Fibroblast of lung (primary cell): ENCODE results near the gene USH2A. TPM values are rescaled to one million over a fixed set of nuclear protein-coding genes. Genes with fewer than 3 reads are reported as not detected.

Source experiments
- DNase-seq, 2 donors: peaks; one replicate each; pipeline versions ENCODE4 v3.0.0 to v3.0.0-alpha.2; 2010; ENCODE audit warnings: low read depth in 2 of 2
- H2AFZ ChIP-seq: 2 replicates; pipeline ENCODE4 v1.5.1; 2012; ENCODE audit warnings: low read length, control low read depth, inconsistent platforms
- H3K27ac ChIP-seq: 2 replicates; pipeline ENCODE4 v1.5.1; 2011; ENCODE audit warnings: low read length, control low read depth; ENCODE audit not compliant: insufficient read depth
- H3K27me3 ChIP-seq: 2 replicates; pipeline ENCODE4 v1.5.1; 2011; ENCODE audit warnings: mild to moderate bottlenecking, low read length; ENCODE audit not compliant: control insufficient read depth, insufficient read depth
- H3K36me3 ChIP-seq: 2 replicates; pipeline ENCODE4 v1.5.1; 2011; ENCODE audit warnings: low read length; ENCODE audit not compliant: control insufficient read depth, insufficient read depth
- H3K4me1 ChIP-seq: 2 replicates; pipeline ENCODE4 v1.5.1; 2011; ENCODE audit warnings: low read length; ENCODE audit not compliant: control insufficient read depth, insufficient read depth; ENCODE audit errors: extremely low read depth
- H3K4me2 ChIP-seq: 2 replicates; pipeline ENCODE4 v1.5.1; 2011; ENCODE audit warnings: low read length, control low read depth; ENCODE audit not compliant: insufficient read depth; ENCODE audit errors: extremely low read depth
- H3K4me3 ChIP-seq, 4 experiments: fragments of 200-600 bp in 1 of 4; sonication (generic) in 1 of 4; replicated peaks in 1 of 4; 2 replicates each; pipeline ENCODE4 v1.5.1; 2011 to 2016; ENCODE audit warnings: low read length in 4 of 4, low read depth in 3 of 4, mild to moderate bottlenecking in 3 of 4, control low read depth in 2 of 4, inconsistent platforms in 1 of 4, mixed read lengths in 1 of 4; ENCODE audit not compliant: insufficient read depth in 1 of 4; ENCODE audit errors: control extremely low read depth in 1 of 4
- H3K79me2 ChIP-seq: 2 replicates; pipeline ENCODE4 v1.5.1; 2012; ENCODE audit warnings: mild to moderate bottlenecking, low read length, inconsistent platforms; ENCODE audit not compliant: control insufficient read depth, insufficient read depth
- H3K9ac ChIP-seq: 2 replicates; pipeline ENCODE4 v1.5.1; 2011; ENCODE audit warnings: mild to moderate bottlenecking, low read length, control low read depth; ENCODE audit not compliant: insufficient read depth
- H3K9me3 ChIP-seq: 2 replicates; pipeline ENCODE4 v1.5.1; 2012; ENCODE audit warnings: low read depth, low read length; ENCODE audit not compliant: control insufficient read depth, insufficient read depth
- H4K20me1 ChIP-seq: 2 replicates; pipeline ENCODE4 v1.5.1; 2011; ENCODE audit warnings: low read length; ENCODE audit not compliant: control insufficient read depth, insufficient read depth; ENCODE audit errors: extremely low read depth
- CTCF ChIP-seq, 2 donors: IDR thresholded peaks in 1 of 2; conservative IDR thresholded peaks in 1 of 2; 1 replicate in 1 of 2; 2 replicates in 1 of 2; pipeline ENCODE4 v1.5.1; 2011 to 2012; ENCODE audit warnings: low read length in 2 of 2, control low read depth in 1 of 2, inconsistent platforms in 1 of 2, low read depth in 1 of 2, mild to moderate bottlenecking in 1 of 2
- EZH2 ChIP-seq: IDR thresholded peaks from 2 replicates; pipeline ENCODE4 v1.5.1; 2012; ENCODE audit warnings: low read length, control low read depth, mild to moderate bottlenecking; ENCODE audit errors: missing control alignments
- polyA plus RNA-seq, 2 donors: library from polyadenylated mRNA; depleted of rRNA in 1 of 2; stranded (reverse) in 1 of 2; unstranded in 1 of 2; fragments of >200 nt; gene quantifications; 2 replicates each; pipeline ENCODE4 v1.2.1, GENCODE V29; 2011 to 2012; ENCODE audit warnings: missing spikeins in 1 of 2
- total RNA-seq: library from RNA; depleted of rRNA; stranded (reverse); fragments of >200 nt; gene quantifications from 2 replicates; pipeline ENCODE4 v1.2.1, GENCODE V29; 2014

USH2A gene
- total and polyA plus RNA-seq, 2 donors (not counting 1 experiment from before 2014, with no cell fraction given) = under 0.01 to 0.01 TPM

- Histone ChIP-seq H2AFZ (no peak overlapping the region), H3K9me3 (no peaks in the 10 kb centered on the region), H4K20me1 (no peaks in the 10 kb centered on the region), H3K79me2 (no peaks in the 10 kb centered on the region), H3K4me3 (no peak overlapping the region), H3K4me1 (peaks cover under 1% of the 10 kb centered on the region), H3K27ac (no peak overlapping the region), H3K27me3 (no peaks in the 10 kb centered on the region), H3K4me2 (no peak overlapping the region), H3K36me3 (no peaks in the 10 kb centered on the region), H3K9ac (no peak overlapping the region)
- TF ChIP-seq EZH2 = no peak
- no peak for TF ChIP-seq CTCF (conservative IDR thresholded peaks at IDR 0.05 in 1 of 2, IDR thresholded peaks at IDR 0.05 in 1 of 2; ENCODE audit: low read depth in 1 of 2, low read length in 2 of 2)
- peak in 1 of 2 donors; percentile 14 for DNase-seq
Measured at GRCh38 chr1:215631489-215631888, 791.8 kb downstream of the USH2A start.

- H3K27ac ChIP-seq = no peak overlapping the region
- no peaks in the 10 kb centered on the region for H3K27me3 ChIP-seq
- H4K20me1 ChIP-seq = no peaks in the 10 kb centered on the region
- H3K4me1 ChIP-seq = no peaks in the 10 kb centered on the region
- no peak overlapping the region for H3K4me3 ChIP-seq
- H3K9me3 ChIP-seq = no peaks in the 10 kb centered on the region
- H3K9ac ChIP-seq = no peak overlapping the region
- no peak for TF ChIP-seq EZH2
- H2AFZ ChIP-seq = no peak overlapping the region
- H3K36me3 ChIP-seq = no peaks in the 10 kb centered on the region
- H3K79me2 ChIP-seq = no peaks in the 10 kb centered on the region
- DNase-seq = no peak
- H3K4me2 ChIP-seq = no peak overlapping the region
Measured at GRCh38 chr1:215631040-215631439, 792.2 kb downstream of the USH2A start.

- no peak overlapping the region for H3K4me3 ChIP-seq
- TF ChIP-seq CTCF (conservative IDR thresholded peaks at IDR 0.05 in 1 of 2, IDR thresholded peaks at IDR 0.05 in 1 of 2; ENCODE audit: low read depth in 1 of 2, low read length in 2 of 2) (no peak), EZH2 (no peak)
Measured at GRCh38 chr1:215625949-215626348, 797.3 kb downstream of the USH2A start.

More at GRCh38 chr1:215625949-215626348, 797.3 kb downstream of the USH2A start:
- Histone ChIP-seq H4K20me1 (no peaks in the 10 kb centered on the region), H3K27me3 (no peaks in the 10 kb centered on the region), H3K79me2 (no peaks in the 10 kb centered on the region), H3K4me1 (no peaks in the 10 kb centered on the region), H2AFZ (no peak overlapping the region), H3K27ac (no peak overlapping the region), H3K9me3 (no peaks in the 10 kb centered on the region), H3K36me3 (no peaks in the 10 kb centered on the region), H3K9ac (no peak overlapping the region), H3K4me2 (no peak overlapping the region)
- no peak for DNase-seq
